Epithelial cell of esophagus (primary cell): Measurements from ENCODE around the gene MORC1.
A peak's percentile ranks its signal among the peaks of the same experiment; 100 is the strongest.

Experiments used
- DNase-seq: peaks from one replicate; pipeline ENCODE4 v3.0.0; 2010; ENCODE audit warnings: low read depth
- H3K4me3 ChIP-seq: 2 replicates; pipeline ENCODE4 v1.5.1; 2011; ENCODE audit warnings: mild to moderate bottlenecking, low read length, control low read depth
- TF ChIP-seq, protein P1 (sequence below): IDR thresholded peaks from 2 replicates; pipeline ENCODE4 v1.5.1; 2011; ENCODE audit warnings: low read depth, mild to moderate bottlenecking, low read length, control low read depth, inconsistent platforms; ENCODE audit not compliant: insufficient read depth; ENCODE audit errors: missing control alignments

Gene MORC1

DNA sequence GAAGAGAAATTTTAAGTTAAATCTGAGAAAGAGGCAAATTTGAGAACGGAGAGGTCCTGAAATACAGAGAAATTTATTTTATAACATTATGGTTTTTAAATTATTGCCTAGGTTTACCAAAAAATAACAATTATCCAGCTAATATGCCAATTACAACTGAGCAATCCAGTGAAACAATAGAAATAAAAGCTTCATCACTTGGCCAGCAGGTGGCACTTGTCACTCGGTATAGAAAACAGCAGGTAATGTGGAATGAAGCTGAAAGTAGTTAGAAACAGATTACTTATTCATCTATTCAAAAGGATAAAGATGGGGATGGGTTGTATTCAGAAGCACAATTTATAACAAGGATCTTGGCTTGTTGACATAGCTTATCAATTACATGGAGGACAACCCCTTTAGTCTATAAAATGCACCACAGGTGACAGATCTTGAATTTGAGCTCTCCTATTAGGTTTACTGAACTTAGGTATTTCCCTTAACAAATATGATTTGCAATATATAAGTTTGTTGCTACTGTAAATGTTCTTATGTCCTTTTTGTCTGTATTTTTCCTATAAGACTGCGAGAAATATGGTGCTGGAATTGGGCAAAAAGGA lies 94.2 kb downstream of the MORC1 start:
- no peak overlapping the region for H3K4me3 ChIP-seq
- peak; percentile 62 for DNase-seq
- TF ChIP-seq, protein P1, sequence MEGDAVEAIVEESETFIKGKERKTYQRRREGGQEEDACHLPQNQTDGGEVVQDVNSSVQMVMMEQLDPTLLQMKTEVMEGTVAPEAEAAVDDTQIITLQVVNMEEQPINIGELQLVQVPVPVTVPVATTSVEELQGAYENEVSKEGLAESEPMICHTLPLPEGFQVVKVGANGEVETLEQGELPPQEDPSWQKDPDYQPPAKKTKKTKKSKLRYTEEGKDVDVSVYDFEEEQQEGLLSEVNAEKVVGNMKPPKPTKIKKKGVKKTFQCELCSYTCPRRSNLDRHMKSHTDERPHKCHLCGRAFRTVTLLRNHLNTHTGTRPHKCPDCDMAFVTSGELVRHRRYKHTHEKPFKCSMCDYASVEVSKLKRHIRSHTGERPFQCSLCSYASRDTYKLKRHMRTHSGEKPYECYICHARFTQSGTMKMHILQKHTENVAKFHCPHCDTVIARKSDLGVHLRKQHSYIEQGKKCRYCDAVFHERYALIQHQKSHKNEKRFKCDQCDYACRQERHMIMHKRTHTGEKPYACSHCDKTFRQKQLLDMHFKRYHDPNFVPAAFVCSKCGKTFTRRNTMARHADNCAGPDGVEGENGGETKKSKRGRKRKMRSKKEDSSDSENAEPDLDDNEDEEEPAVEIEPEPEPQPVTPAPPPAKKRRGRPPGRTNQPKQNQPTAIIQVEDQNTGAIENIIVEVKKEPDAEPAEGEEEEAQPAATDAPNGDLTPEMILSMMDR, result peak; percentile 81

DNA sequence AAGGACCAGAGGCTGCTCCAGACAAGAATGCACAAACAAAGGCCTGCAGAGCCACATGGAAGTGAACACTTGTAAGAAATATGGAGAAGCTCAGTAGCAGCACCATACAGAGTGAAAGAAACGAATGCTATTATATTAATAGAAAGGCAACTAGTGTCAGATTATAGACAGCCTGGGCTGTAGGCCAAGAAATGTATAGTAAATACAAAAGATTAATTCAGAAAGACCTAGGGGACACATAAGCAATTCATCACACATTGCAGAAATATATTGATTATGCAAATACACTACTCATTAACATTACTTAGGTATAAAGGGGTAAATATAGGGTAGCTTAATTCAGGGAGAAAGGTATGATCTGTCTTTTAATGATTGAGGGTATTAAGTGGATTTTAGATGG lies 94.8 kb downstream of the MORC1 start:
- DNase-seq, result no peak
- TF ChIP-seq, protein P1, result no peak
- H3K4me3 ChIP-seq, result no peak overlapping the region

DNA sequence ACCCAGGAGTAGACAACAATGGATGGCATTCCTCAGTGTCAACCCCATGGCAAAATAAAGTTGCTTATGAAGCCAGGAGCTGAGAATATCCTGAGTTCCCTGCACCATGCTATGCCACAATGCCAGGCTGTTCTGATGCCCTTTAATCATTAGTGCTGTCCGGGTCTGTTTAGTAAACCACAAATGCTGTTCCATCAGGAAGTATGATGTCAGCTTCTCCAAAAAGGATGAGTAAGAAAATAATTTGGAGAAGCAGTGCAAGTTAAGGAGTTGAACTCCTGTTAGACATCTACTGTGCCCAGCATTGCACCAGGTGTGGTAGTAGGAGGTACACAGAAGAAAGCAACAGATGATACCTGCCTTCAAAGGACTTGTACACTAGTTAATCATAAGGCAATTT lies 96.4 kb downstream of the MORC1 start:
- TF ChIP-seq, protein P1, result no peak
- H3K4me3 ChIP-seq, result no peak overlapping the region
- DNase-seq, result no peak

DNA sequence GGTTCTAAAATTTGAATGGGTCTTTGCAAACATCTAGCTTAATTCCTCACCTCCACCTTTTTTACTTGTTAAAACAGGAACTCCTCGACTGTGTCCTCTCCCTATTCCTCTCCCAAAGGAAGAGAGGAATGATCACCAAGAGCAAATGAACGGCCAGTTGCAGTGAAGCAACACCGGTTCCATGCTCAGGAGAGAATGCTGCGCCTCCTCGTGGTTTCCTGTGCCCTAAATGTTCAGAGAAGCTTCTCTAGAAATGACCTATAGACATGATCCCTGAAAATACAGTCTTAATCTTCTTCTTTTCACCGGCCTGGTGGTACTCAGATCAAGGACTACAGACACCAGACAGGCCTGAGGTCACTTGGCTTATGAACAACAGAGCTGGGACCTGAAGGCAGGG lies 99.1 kb downstream of the MORC1 start:
- TF ChIP-seq, protein P1, result peak; percentile 25
- DNase-seq, result peak; percentile 7

DNA sequence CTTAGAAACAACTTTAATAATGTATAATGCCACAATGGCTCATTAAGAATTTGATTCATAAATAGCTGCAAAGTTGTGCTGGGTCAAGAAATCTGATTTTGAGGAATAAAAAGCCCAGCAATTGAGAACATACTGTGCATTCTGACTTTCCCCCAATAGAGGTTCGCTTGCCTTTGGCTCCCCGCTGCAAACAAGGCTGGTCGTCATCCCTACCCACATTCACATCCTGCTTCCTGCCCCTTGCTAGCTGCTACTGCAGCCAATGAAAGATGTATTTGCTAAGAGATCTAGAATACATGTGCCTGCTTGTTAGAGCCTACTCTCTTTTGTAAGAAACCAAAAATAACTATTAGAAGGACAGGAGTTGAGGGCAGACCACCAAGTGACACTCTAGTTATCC lies 112.5 kb downstream of the MORC1 start:
- TF ChIP-seq, protein P1, result no peak
- no peak overlapping the region for H3K4me3 ChIP-seq
- DNase-seq, result no peak

More for the DNA sequence above, 99.1 kb downstream of the MORC1 start:
- no peak overlapping the region for H3K4me3 ChIP-seq

DNA sequence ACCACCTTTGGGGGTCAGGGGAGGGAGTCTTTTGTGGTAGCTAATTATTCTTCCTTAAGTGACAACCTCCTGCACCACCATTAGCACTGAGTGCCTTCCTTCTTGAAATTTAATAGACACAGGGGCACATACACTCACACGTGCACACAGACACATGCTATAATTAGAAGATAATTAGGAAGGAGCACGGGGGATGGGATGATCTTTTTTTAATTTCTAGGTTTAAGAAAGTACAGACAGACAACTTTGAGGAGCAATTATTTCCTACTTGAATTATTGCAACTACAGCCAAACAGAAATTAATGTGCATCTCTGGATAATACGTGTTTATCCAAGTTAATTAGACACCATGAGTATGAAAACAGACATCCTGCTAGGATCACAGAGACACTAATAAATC lies 119.5 kb downstream of the MORC1 start:
- no peak for DNase-seq
- TF ChIP-seq, protein P1, result no peak
- H3K4me3 ChIP-seq, result no peak overlapping the region

DNA sequence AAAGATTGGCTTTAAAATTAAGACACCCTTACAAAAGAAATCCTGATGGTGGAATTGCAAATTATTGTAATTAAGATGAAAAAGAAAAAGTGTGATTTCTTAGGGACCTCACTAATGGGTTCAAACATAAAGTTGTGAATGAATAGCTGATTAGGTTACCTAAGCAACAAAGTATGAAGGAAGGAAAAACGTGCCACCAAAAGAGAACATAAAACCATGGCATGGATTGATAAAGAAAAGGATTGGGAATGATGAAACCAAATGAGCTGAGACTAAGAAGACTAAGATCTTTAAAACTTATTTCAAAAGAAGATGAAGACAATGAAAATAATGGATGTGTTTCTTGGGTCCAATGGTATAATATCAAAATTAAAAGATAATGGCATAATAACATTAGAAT lies 132.1 kb downstream of the MORC1 start:
- DNase-seq, result peak; percentile 13
- TF ChIP-seq, protein P1, result no peak
- no peak overlapping the region for H3K4me3 ChIP-seq
